NCI-H446 treated with DMSO at 0.1 percent for 48 hours (cell line): Measurements from ENCODE around the gene HAUS8.
A peak's percentile ranks its signal among the peaks of the same experiment; 100 is the strongest.
"Not testable (repeated sequence)": the region's sequence is repeated elsewhere in the genome, so short reads cannot be mapped to it uniquely, and the experiment has no call there.

ENCODE experiments used
- DNase-seq: peaks from one replicate; lab custom pipeline; 2025; lab: John Stamatoyannopoulos, UW

The HAUS8 gene

GRCh38 chr19:17075035-17075863 is at the start of gene HAUS8, which contains the start of gene MYO9B:
Gene HAUS8, minus strand, starts transcription at chr19:17075452. Its CDS starts 30 bp downstream, at chr19:17075422.
Gene MYO9B, plus strand, starts transcription at chr19:17075777. Its CDS starts 25,941 bp downstream, at chr19:17101718.
- peak; percentile 97 for DNase-seq

- no peak for DNase-seq
Observed at GRCh38 chr19:17124025-17124424, 48.8 kb upstream of the HAUS8 start.

- DNase-seq = no peak
Observed at GRCh38 chr19:17123041-17123440, 47.8 kb upstream of the HAUS8 start.

- no peak for DNase-seq
Observed at GRCh38 chr19:17121736-17122293, 46.6 kb upstream of the HAUS8 start.

GRCh38 chr19:17118957-17119356 is 43.7 kb upstream of the HAUS8 start:
- DNase-seq = no peak

- DNase-seq = no peak
Observed at GRCh38 chr19:17116996-17117702, 41.9 kb upstream of the HAUS8 start.

- no peak for DNase-seq
Observed at GRCh38 chr19:17114414-17114831, 39.2 kb upstream of the HAUS8 start.

GRCh38 chr19:17113127-17113785 is 38.0 kb upstream of the HAUS8 start:
- DNase-seq = no peak

GRCh38 chr19:17112700-17113099 is 37.4 kb upstream of the HAUS8 start:
- DNase-seq = no peak

GRCh38 chr19:17112271-17112670 is 37.0 kb upstream of the HAUS8 start:
- no peak for DNase-seq

GRCh38 chr19:17111766-17112165 is 36.5 kb upstream of the HAUS8 start:
- no peak for DNase-seq

GRCh38 chr19:17110599-17110966 is 35.3 kb upstream of the HAUS8 start:
- DNase-seq = no peak

- no peak for DNase-seq
Observed at GRCh38 chr19:17109962-17110598, 34.8 kb upstream of the HAUS8 start.

GRCh38 chr19:17109300-17109699 is 34.0 kb upstream of the HAUS8 start:
- no peak for DNase-seq

- DNase-seq = no peak
Observed at GRCh38 chr19:17108453-17108784, 33.2 kb upstream of the HAUS8 start.

- DNase-seq = no peak
Observed at GRCh38 chr19:17107546-17108452, 32.5 kb upstream of the HAUS8 start.

GRCh38 chr19:17106964-17107363 is 31.7 kb upstream of the HAUS8 start:
- not testable (repeated sequence) for DNase-seq

- no peak for DNase-seq
Observed at GRCh38 chr19:17105556-17105955, 30.3 kb upstream of the HAUS8 start.

- no peak for DNase-seq
Observed at GRCh38 chr19:17104679-17105078, 29.4 kb upstream of the HAUS8 start.

GRCh38 chr19:17103177-17103576 is 27.9 kb upstream of the HAUS8 start:
- no peak for DNase-seq
